Suprapubic skin (tissue), 3 donors: ENCODE data around the gene PRKN.

ENCODE experiments used
- CTCF ChIP-seq, 2 donors: fragments of 200-600 bp in 1 of 2; fragments of 450-650 bp in 1 of 2; sonication (generic) in 1 of 2; IDR thresholded peaks; one replicate each; pipeline ENCODE4 v1.5.1; 2016 to 2019; ENCODE audit warnings: antibody characterized with exemption in 2 of 2, mild to moderate bottlenecking in 1 of 2, moderate library complexity in 1 of 2
- EP300 ChIP-seq: sonication (generic); formaldehyde crosslinking; IDR thresholded peaks from one replicate; pipeline ENCODE4 v1.6.1; 2017; ENCODE audit warnings: antibody characterized with exemption
- POLR2A ChIP-seq, 2 donors: fragments of 450-650 bp; IDR thresholded peaks; one replicate each; pipeline ENCODE4 v1.6.1; 2017; ENCODE audit warnings: antibody characterized with exemption in 2 of 2, mild to moderate bottlenecking in 2 of 2, moderate library complexity in 2 of 2

- TF ChIP-seq EP300 (no peak), CTCF (IDR thresholded peaks at IDR 0.05) (no peak), POLR2A (IDR thresholded peaks at IDR 0.05) (no peak)
These were observed 26.2 kb upstream of the PRKN start for GRCh38 chr6:162753775-162754174.
